Globus pallidus (tissue), 1 donor: Measurements from ENCODE around the gene L3MBTL2.
"Not testable (repeated sequence)": the region's sequence is repeated elsewhere in the genome, so short reads cannot be mapped to it uniquely, and the experiment has no call there.

Source experiments
- DNase-seq: peaks from one replicate; pipeline ENCODE4 v3.0.0-alpha.2; 2015; ENCODE audit warnings: low spot score

L3MBTL2 gene

GRCh38 chr22:41241133-41241676, 36.1 kb downstream of the L3MBTL2 start:
- no peak for DNase-seq

GRCh38 chr22:41242396-41243117, 37.4 kb downstream of the L3MBTL2 start:
- DNase-seq = no peak

- DNase-seq = no peak
Observed at GRCh38 chr22:41243361-41243760, 38.2 kb downstream of the L3MBTL2 start.

GRCh38 chr22:41245917-41246499, 40.9 kb downstream of the L3MBTL2 start:
- no peak for DNase-seq

GRCh38 chr22:41247703-41248102, 42.6 kb downstream of the L3MBTL2 start:
- DNase-seq = no peak

- no peak for DNase-seq
Observed at GRCh38 chr22:41248314-41248713, 43.2 kb downstream of the L3MBTL2 start.

GRCh38 chr22:41248758-41249157, 43.6 kb downstream of the L3MBTL2 start:
- DNase-seq = no peak

- no peak for DNase-seq
Observed at GRCh38 chr22:41249442-41249841, 44.3 kb downstream of the L3MBTL2 start.

- DNase-seq = no peak
Observed at GRCh38 chr22:41250127-41250526, 45.0 kb downstream of the L3MBTL2 start.

GRCh38 chr22:41252365-41252764, 47.3 kb downstream of the L3MBTL2 start:
- DNase-seq = no peak

GRCh38 chr22:41254230-41254629, 49.1 kb downstream of the L3MBTL2 start:
- DNase-seq = no peak

GRCh38 chr22:41256254-41257253, 51.4 kb downstream of the L3MBTL2 start:
- no peak for DNase-seq

- DNase-seq = no peak
Observed at GRCh38 chr22:41257696-41258095, 52.6 kb downstream of the L3MBTL2 start.

- DNase-seq = not testable (repeated sequence)
Observed at GRCh38 chr22:41259756-41260155, 54.6 kb downstream of the L3MBTL2 start.

- no peak for DNase-seq
Observed at GRCh38 chr22:41260871-41261270, 55.8 kb downstream of the L3MBTL2 start.

- DNase-seq = no peak
Observed at GRCh38 chr22:41261541-41262249, 56.6 kb downstream of the L3MBTL2 start.

GRCh38 chr22:41262250-41262765, 57.2 kb downstream of the L3MBTL2 start:
- no peak for DNase-seq

- no peak for DNase-seq
Observed at GRCh38 chr22:41263704-41264103, 58.6 kb downstream of the L3MBTL2 start.

GRCh38 chr22:41264408-41264941, 59.4 kb downstream of the L3MBTL2 start:
- peak; percentile 96 for DNase-seq

GRCh38 chr22:41267958-41268357, 62.8 kb downstream of the L3MBTL2 start:
- DNase-seq = no peak

- DNase-seq = no peak
Observed at GRCh38 chr22:41271787-41272186, 66.7 kb downstream of the L3MBTL2 start.
